Measurements from ENCODE around the gene FCSK. TPM values are rescaled to one million over a fixed set of nuclear protein-coding genes. Genes with fewer than 3 reads are reported as not detected.

FCSK gene
- total and polyA plus RNA-seq, 2 of the 8 experiments (the other 6 are each of a cell fraction or from before 2014, with no cell fraction given): 4.6 to 5.1 TPM

- TF ChIP-seq NANOG (IDR thresholded peaks at IDR 0.05; ENCODE audit: insufficient read depth, low read depth, low read length, poor library complexity, severe bottlenecking): no peak
- TF ChIP-seq, protein P1, sequence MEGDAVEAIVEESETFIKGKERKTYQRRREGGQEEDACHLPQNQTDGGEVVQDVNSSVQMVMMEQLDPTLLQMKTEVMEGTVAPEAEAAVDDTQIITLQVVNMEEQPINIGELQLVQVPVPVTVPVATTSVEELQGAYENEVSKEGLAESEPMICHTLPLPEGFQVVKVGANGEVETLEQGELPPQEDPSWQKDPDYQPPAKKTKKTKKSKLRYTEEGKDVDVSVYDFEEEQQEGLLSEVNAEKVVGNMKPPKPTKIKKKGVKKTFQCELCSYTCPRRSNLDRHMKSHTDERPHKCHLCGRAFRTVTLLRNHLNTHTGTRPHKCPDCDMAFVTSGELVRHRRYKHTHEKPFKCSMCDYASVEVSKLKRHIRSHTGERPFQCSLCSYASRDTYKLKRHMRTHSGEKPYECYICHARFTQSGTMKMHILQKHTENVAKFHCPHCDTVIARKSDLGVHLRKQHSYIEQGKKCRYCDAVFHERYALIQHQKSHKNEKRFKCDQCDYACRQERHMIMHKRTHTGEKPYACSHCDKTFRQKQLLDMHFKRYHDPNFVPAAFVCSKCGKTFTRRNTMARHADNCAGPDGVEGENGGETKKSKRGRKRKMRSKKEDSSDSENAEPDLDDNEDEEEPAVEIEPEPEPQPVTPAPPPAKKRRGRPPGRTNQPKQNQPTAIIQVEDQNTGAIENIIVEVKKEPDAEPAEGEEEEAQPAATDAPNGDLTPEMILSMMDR (IDR thresholded peaks at IDR 0.05; ENCODE audit: control extremely low read depth in 1 of 3, insufficient read depth in 1 of 3, low read depth in 1 of 3, low read length in 3 of 3): no peak
- TF ChIP-seq, protein P2, sequence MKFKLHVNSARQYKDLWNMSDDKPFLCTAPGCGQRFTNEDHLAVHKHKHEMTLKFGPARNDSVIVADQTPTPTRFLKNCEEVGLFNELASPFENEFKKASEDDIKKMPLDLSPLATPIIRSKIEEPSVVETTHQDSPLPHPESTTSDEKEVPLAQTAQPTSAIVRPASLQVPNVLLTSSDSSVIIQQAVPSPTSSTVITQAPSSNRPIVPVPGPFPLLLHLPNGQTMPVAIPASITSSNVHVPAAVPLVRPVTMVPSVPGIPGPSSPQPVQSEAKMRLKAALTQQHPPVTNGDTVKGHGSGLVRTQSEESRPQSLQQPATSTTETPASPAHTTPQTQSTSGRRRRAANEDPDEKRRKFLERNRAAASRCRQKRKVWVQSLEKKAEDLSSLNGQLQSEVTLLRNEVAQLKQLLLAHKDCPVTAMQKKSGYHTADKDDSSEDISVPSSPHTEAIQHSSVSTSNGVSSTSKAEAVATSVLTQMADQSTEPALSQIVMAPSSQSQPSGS (IDR thresholded peaks at IDR 0.05; ENCODE audit: low read length): no peak
- TF ChIP-seq, protein P3, sequence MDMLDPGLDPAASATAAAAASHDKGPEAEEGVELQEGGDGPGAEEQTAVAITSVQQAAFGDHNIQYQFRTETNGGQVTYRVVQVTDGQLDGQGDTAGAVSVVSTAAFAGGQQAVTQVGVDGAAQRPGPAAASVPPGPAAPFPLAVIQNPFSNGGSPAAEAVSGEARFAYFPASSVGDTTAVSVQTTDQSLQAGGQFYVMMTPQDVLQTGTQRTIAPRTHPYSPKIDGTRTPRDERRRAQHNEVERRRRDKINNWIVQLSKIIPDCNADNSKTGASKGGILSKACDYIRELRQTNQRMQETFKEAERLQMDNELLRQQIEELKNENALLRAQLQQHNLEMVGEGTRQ (IDR thresholded peaks at IDR 0.05; ENCODE audit: low read length): no peak
These were observed 54.4 kb downstream of the FCSK start (continued) for GRCh38 chr16:70508752-70509151.
